GM12891 (cell line): ENCODE results near the gene PMFBP1.

Experiments used
- PAX5 ChIP-seq: IDR thresholded peaks from 2 replicates; pipeline ENCODE4 v1.6.1; 2011; ENCODE audit warnings: low read length, moderate library complexity, mild to moderate bottlenecking; ENCODE audit not compliant: insufficient read depth, severe bottlenecking
- POLR2A ChIP-seq: IDR thresholded peaks from 2 replicates; pipeline ENCODE4 v1.6.1; 2011; ENCODE audit warnings: low read depth, low read length, control low read depth
- POLR2AphosphoS5 ChIP-seq: IDR thresholded peaks from 2 replicates; pipeline ENCODE4 v1.6.1; 2011; ENCODE audit warnings: low read depth, low read length, control low read depth

- TF ChIP-seq POLR2A (no peak), PAX5 (no peak), POLR2AphosphoS5 (no peak)
Observed at GRCh38 chr16:72091217-72091616, 80.7 kb downstream of the PMFBP1 start.
